H1 (cell line): Measurements from ENCODE around the gene CLEC2D.

Experiments used
- CHD1 ChIP-seq: IDR thresholded peaks from 2 replicates; pipeline ENCODE4 v1.6.1; 2012; ENCODE audit warnings: low read depth, low read length, improper control_type of control experiment
- CREB1 ChIP-seq: IDR thresholded peaks from 2 replicates; pipeline ENCODE4 v1.6.1; 2012; ENCODE audit warnings: inconsistent platforms
- EGR1 ChIP-seq: IDR thresholded peaks from 2 replicates; pipeline ENCODE4 v1.6.1; 2011; ENCODE audit warnings: low read depth, low read length, borderline replicate concordance
- EZH2 ChIP-seq: fragments of 200-600 bp; sonication (generic); IDR thresholded peaks from 2 replicates; pipeline ENCODE4 v1.7.1; 2012; ENCODE audit warnings: low read depth, mild to moderate bottlenecking, moderate library complexity, low read length, inconsistent platforms; ENCODE audit not compliant: severe bottlenecking
- GABPA ChIP-seq: IDR thresholded peaks from 2 replicates; pipeline ENCODE4 v1.6.1; 2011; ENCODE audit warnings: mild to moderate bottlenecking, low read length, moderate library complexity, borderline replicate concordance; ENCODE audit not compliant: insufficient read depth
- HDAC2 ChIP-seq, 2 experiments: fragments of 300-600 bp in 1 of 2; sonication (generic) in 1 of 2; IDR thresholded peaks; 2 replicates each; pipeline ENCODE4 v1.6.1; 2011 to 2012; ENCODE audit warnings: low read depth in 2 of 2, low read length in 2 of 2, mild to moderate bottlenecking in 2 of 2, moderate library complexity in 2 of 2, borderline replicate concordance in 1 of 2, inconsistent platforms in 1 of 2
- NRF1 ChIP-seq: IDR thresholded peaks from 2 replicates; pipeline ENCODE4 v1.6.1; 2011; ENCODE audit warnings: mild to moderate bottlenecking, low read depth, low read length, improper control_type of control experiment
- POLR2A ChIP-seq, 2 experiments: IDR thresholded peaks; 1 replicate in 1 of 2; 2 replicates in 1 of 2; pipeline ENCODE4 v1.6.1; 2011; ENCODE audit warnings: low read depth in 2 of 2, low read length in 2 of 2, mild to moderate bottlenecking in 2 of 2; ENCODE audit errors: control extremely low read depth in 1 of 2
- POLR2AphosphoS5 ChIP-seq: IDR thresholded peaks from 2 replicates; pipeline ENCODE4 v1.6.1; 2011; ENCODE audit warnings: low read depth, low read length
- RFX5 ChIP-seq: IDR thresholded peaks from 2 replicates; pipeline ENCODE4 v1.6.1; 2011; ENCODE audit warnings: low read depth, low read length, improper control_type of control experiment, borderline replicate concordance
- SIN3A ChIP-seq, 2 experiments: IDR thresholded peaks in 1 of 2; conservative IDR thresholded peaks in 1 of 2; 2 replicates each; pipeline ENCODE4 v1.6.1; 2011 to 2012; ENCODE audit warnings: low read length in 2 of 2, improper control_type of control experiment in 1 of 2, low read depth in 1 of 2, mild to moderate bottlenecking in 1 of 2
- TAF1 ChIP-seq: IDR thresholded peaks from 2 replicates; pipeline ENCODE4 v1.6.1; 2011; ENCODE audit warnings: mild to moderate bottlenecking, low read depth, low read length
- ZNF274 ChIP-seq: IDR thresholded peaks from 2 replicates; pipeline ENCODE4 v1.7.0; 2012; ENCODE audit warnings: low read length, borderline replicate concordance; ENCODE audit errors: extremely low read depth
- TF ChIP-seq, protein P1 (sequence below), 3 experiments: IDR thresholded peaks; 1 replicate in 2 of 3; 2 replicates in 1 of 3; pipeline versions ENCODE4 v1.5.1 to v1.6.1; 2011; ENCODE audit warnings: low read length in 3 of 3, mild to moderate bottlenecking in 3 of 3, inconsistent platforms in 2 of 3, low read depth in 1 of 3, moderate library complexity in 1 of 3; ENCODE audit not compliant: insufficient read depth in 1 of 3; ENCODE audit errors: control extremely low read depth in 1 of 3

DNA sequence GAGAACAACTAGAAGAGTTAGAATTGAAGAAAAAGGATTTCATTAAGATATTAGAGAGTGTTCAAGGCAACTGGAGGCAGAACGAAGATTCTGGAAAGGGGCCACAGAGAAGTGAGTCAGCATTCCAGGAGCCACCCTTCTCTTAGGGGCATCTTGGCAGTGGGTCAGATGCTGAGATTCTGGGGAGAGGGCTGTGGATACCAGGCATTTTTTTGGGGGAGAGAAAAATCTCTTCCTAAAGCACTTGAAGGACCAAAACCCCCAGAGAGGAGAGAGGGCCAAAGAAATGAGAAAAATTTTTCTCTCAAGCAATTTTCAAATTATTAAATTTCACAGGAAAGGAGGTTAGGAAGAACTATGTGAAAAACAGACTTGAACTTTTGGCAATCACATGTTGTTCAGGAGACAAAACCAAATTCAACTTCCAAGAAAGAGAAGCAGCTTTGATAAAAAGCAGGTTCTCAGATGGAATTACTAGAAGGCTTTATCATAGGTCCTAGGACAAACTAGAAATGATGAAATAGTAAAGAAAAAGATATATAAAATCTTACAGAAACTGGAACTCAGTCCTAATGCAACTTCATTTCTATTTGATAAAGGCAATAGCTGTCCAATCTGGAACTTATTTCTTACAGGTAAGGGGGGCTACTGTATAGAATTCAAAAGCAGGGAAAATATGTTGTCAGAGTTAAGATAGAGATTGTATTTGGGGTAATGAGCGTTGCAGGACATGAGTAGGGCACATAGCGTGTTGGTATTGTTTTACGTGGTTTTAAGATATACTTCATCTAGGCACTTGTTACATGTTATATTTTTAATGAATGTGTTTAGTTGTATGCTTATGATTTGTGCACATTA lies 1.1 kb upstream of the CLEC2D start:
- TF ChIP-seq SIN3A (conservative IDR thresholded peaks at IDR 0.05 in 1 of 2, IDR thresholded peaks at IDR 0.05 in 1 of 2; ENCODE audit: low read depth in 1 of 2, low read length in 2 of 2) = no peak
- no peak for TF ChIP-seq POLR2AphosphoS5
- no peak for TF ChIP-seq EGR1
- no peak for TF ChIP-seq GABPA
- no peak for TF ChIP-seq ZNF274
- no peak for TF ChIP-seq POLR2A (IDR thresholded peaks at IDR 0.05; ENCODE audit: control extremely low read depth in 1 of 2, low read depth in 2 of 2, low read length in 2 of 2)
- no peak for TF ChIP-seq CHD1
- TF ChIP-seq, protein P1, sequence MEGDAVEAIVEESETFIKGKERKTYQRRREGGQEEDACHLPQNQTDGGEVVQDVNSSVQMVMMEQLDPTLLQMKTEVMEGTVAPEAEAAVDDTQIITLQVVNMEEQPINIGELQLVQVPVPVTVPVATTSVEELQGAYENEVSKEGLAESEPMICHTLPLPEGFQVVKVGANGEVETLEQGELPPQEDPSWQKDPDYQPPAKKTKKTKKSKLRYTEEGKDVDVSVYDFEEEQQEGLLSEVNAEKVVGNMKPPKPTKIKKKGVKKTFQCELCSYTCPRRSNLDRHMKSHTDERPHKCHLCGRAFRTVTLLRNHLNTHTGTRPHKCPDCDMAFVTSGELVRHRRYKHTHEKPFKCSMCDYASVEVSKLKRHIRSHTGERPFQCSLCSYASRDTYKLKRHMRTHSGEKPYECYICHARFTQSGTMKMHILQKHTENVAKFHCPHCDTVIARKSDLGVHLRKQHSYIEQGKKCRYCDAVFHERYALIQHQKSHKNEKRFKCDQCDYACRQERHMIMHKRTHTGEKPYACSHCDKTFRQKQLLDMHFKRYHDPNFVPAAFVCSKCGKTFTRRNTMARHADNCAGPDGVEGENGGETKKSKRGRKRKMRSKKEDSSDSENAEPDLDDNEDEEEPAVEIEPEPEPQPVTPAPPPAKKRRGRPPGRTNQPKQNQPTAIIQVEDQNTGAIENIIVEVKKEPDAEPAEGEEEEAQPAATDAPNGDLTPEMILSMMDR (IDR thresholded peaks at IDR 0.05; ENCODE audit: control extremely low read depth in 1 of 3, insufficient read depth in 1 of 3, low read depth in 1 of 3, low read length in 3 of 3) = no peak
- no peak for TF ChIP-seq TAF1
- no peak for TF ChIP-seq NRF1
- no peak for TF ChIP-seq HDAC2 (IDR thresholded peaks at IDR 0.05; ENCODE audit: borderline replicate concordance in 1 of 2, low read depth in 2 of 2, low read length in 2 of 2)
- TF ChIP-seq EZH2 = no peak
- no peak for TF ChIP-seq CREB1
- no peak for TF ChIP-seq RFX5
